ENCODE results near the gene SYNGAP1. TPM values are rescaled to one million over a fixed set of nuclear protein-coding genes. Genes with fewer than 3 reads are reported as not detected.
"Not testable (repeated sequence)": the region's sequence is repeated elsewhere in the genome, so short reads cannot be mapped to it uniquely, and the experiment has no call there.

SYNGAP1 gene
- total RNA-seq, 1 donor from 2014 or later: 16.0 TPM

GRCh38 chr6:33377171-33377570 lies 42.7 kb upstream of the SYNGAP1 start:
- Histone ChIP-seq H3K27ac (peak overlapping the region; percentile 85), H3K27me3 (no peaks in the 10 kb centered on the region), H3K36me3 (no peaks in the 10 kb centered on the region), H3K4me3 (no peak overlapping the region), H3K4me1 (peaks cover 39% of the 10 kb centered on the region), H3K9me3 (no peaks in the 10 kb centered on the region)
- intact Hi-C loops (cut with DNase I): no loop called here
- TF ChIP-seq, protein P1, sequence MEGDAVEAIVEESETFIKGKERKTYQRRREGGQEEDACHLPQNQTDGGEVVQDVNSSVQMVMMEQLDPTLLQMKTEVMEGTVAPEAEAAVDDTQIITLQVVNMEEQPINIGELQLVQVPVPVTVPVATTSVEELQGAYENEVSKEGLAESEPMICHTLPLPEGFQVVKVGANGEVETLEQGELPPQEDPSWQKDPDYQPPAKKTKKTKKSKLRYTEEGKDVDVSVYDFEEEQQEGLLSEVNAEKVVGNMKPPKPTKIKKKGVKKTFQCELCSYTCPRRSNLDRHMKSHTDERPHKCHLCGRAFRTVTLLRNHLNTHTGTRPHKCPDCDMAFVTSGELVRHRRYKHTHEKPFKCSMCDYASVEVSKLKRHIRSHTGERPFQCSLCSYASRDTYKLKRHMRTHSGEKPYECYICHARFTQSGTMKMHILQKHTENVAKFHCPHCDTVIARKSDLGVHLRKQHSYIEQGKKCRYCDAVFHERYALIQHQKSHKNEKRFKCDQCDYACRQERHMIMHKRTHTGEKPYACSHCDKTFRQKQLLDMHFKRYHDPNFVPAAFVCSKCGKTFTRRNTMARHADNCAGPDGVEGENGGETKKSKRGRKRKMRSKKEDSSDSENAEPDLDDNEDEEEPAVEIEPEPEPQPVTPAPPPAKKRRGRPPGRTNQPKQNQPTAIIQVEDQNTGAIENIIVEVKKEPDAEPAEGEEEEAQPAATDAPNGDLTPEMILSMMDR (IDR thresholded peaks at IDR 0.05): no peak
- no peak for TF ChIP-seq POLR2A (IDR thresholded peaks at IDR 0.05)
- no peak for DNase-seq (ENCODE audit: extremely low spot score in 2 of 2)

DNA sequence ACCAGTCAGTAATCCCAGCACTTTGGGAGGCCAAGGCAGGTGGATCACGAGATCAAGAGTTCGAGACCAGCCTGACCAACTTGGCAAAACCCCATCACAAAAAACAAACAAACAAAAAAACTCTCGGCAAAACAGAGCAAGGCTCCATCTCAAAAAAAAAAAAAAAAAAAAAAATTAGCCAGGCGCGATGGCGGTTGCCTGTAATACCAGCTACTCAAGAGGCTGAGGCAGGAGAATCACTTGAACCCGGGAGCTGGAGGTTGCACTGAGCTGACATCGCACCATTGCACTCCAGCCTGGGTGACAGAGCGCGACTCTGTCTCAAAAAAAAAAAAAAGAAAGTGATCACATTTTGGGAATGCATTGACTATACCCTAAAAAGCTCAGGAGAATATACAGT lies 40.7 kb upstream of the SYNGAP1 start:
- H3K27ac ChIP-seq; DNase-seq (ENCODE audit: extremely low spot score in 2 of 2); H3K36me3 ChIP-seq; intact Hi-C loops (cut with DNase I); H3K4me3 ChIP-seq; H3K9me3 ChIP-seq; H3K27me3 ChIP-seq: not testable (repeated sequence)
- peaks cover 35% of the 10 kb centered on the region for H3K4me1 ChIP-seq

DNA sequence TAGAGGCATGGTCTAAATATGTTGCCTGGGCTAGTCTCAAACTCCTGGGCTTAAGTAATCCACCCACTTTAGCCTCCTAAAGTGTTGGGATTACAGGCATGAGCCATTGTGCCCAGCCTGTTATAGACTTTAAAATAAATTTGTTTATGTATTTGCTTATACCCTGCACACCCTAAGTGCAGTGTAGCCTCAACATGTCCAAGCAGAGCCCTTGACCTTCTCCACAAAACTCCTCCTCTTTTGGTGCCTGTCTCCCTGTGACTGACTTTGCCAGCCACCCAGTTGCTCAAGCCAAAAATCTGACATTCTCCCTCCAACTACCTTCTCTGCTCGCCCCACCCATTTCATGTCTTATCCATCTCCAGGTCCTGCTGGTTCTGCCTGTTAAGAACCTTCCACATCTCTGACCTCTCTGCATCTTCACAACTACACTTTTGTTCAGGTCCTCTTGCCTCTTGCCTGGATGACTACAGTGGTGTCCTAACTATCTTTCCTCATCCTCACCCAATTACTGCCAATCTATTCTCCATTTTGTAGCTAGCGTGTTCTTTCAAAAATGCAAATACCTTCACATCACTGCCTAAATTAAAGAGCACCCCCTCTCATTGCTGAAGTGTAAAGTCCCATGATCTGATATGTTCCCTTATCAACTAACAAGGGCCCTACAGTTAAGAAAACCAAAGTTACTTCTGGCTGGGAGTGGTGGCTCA lies 39.4 kb upstream of the SYNGAP1 start:
- Histone ChIP-seq H3K27ac (no peak overlapping the region), H3K4me1 (peaks cover 23% of the 10 kb centered on the region), H3K4me3 (no peak overlapping the region), H3K36me3 (no peaks in the 10 kb centered on the region), H3K27me3 (no peaks in the 10 kb centered on the region), H3K9me3 (no peaks in the 10 kb centered on the region)
- DNase-seq (ENCODE audit: extremely low spot score in 2 of 2): no peak
- TF ChIP-seq POLR2A (IDR thresholded peaks at IDR 0.05) (no peak), POLR2AphosphoS5 (IDR thresholded peaks at IDR 0.05; ENCODE audit: insufficient read depth in 1 of 2, low read depth in 1 of 2) (peak in 1 of 2 donors; percentile 30)
- intact Hi-C loops (cut with DNase I): no loop called here

GRCh38 chr6:33383427-33384185 lies 36.3 kb upstream of the SYNGAP1 start:
- H3K27ac ChIP-seq: no peak overlapping the region

DNA sequence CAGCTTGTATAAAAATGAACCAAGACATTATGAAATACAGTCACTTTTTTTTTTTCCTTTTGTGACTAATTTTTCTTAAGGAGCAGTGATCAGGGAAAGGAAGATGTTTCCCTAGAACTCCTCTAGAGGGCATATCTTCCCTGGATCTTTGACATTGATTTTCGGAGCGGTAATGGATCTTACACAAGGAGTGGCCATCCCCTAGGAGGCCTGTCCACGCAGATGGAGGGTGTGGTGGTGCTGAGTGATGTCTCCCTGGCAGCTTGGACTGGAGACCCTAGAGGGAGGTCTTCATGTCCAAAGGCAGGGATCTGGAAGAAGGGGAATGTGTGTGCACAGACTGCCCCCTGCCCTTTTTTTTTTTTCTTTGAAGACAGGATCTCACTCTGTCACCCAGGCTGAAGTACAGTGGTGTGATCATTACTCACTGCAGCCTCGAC lies 35.3 kb upstream of the SYNGAP1 start:
- no peak for DNase-seq (ENCODE audit: extremely low spot score in 2 of 2)
- intact Hi-C loops (cut with DNase I): no loop called here
- Histone ChIP-seq H3K27ac (no peak overlapping the region), H3K4me1 (no peaks in the 10 kb centered on the region), H3K27me3 (no peaks in the 10 kb centered on the region), H3K4me3 (no peak overlapping the region), H3K9me3 (no peaks in the 10 kb centered on the region), H3K36me3 (no peaks in the 10 kb centered on the region)
- TF ChIP-seq, protein P1 (IDR thresholded peaks at IDR 0.05): peak in 1 of 3 experiments; percentile 16
- no peak for TF ChIP-seq POLR2AphosphoS5 (IDR thresholded peaks at IDR 0.05; ENCODE audit: insufficient read depth in 1 of 2, low read depth in 1 of 2)
- no peak for TF ChIP-seq POLR2A (IDR thresholded peaks at IDR 0.05)

More at GRCh38 chr6:33383427-33384185, 36.3 kb upstream of the SYNGAP1 start:
- no peaks in the 10 kb centered on the region for H3K36me3 ChIP-seq
- no peaks in the 10 kb centered on the region for H3K4me1 ChIP-seq
- no peak for TF ChIP-seq POLR2AphosphoS5 (IDR thresholded peaks at IDR 0.05; ENCODE audit: insufficient read depth in 1 of 2, low read depth in 1 of 2)
- TF ChIP-seq POLR2A (IDR thresholded peaks at IDR 0.05): no peak
- TF ChIP-seq, protein P1 (IDR thresholded peaks at IDR 0.05): no peak
- H3K27me3 ChIP-seq: no peaks in the 10 kb centered on the region
- H3K9me3 ChIP-seq: no peaks in the 10 kb centered on the region
- DNase-seq (ENCODE audit: extremely low spot score in 2 of 2): no peak
- no peak overlapping the region for H3K4me3 ChIP-seq
- intact Hi-C loops (cut with DNase I): no loop called here

DNA sequence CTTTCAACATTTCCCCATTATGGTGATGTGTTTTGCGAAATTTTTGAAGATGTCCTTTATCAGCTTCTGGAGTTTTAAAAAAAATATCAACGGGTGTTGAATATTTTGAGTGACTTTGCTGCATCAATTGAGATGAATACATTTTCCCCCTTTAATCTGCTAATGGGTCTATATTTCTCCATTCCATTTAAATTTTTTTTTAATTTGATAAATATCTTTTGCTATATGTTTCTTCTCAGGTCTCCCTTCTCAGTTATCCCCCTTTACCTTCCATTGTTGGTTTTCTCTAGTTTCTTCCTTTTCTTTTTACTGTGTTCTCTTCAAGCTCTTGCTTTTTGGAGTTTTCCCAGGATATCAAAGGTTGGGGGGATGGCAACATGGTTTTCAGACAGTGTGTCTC lies 29.7 kb upstream of the SYNGAP1 start:
- no peak overlapping the region for H3K4me3 ChIP-seq
- no peaks in the 10 kb centered on the region for H3K36me3 ChIP-seq
- peak overlapping the region; percentile 91 for H3K27ac ChIP-seq
- intact Hi-C loops (cut with DNase I): loop anchor here (2.0 kb wide), 1 partner anchor 65 kb away; the partner anchor contains the start of gene ZBTB9
- H3K27me3 ChIP-seq: no peaks in the 10 kb centered on the region
- H3K9me3 ChIP-seq: no peaks in the 10 kb centered on the region
- no peak for DNase-seq (ENCODE audit: extremely low spot score in 2 of 2)
- peaks cover 14% of the 10 kb centered on the region for H3K4me1 ChIP-seq
- TF ChIP-seq POLR2A (IDR thresholded peaks at IDR 0.05) (no peak), POLR2AphosphoS5 (IDR thresholded peaks at IDR 0.05; ENCODE audit: insufficient read depth in 1 of 2, low read depth in 1 of 2) (no peak)
- TF ChIP-seq, protein P1 (IDR thresholded peaks at IDR 0.05): no peak

All from vagina (tissue), 2 donors.